OCI-LY7 (cell line): ENCODE measurements around the gene CAPZA2.

Experiments used
- CTCF ChIP-seq: fragments of 200-600 bp; sonication (generic); conservative IDR thresholded peaks from 2 replicates; pipeline ENCODE4 v1.5.1; 2014; ENCODE audit warnings: mild to moderate bottlenecking, antibody characterized with exemption, low read length, moderate library complexity, mixed read lengths
- EZH2phosphoT487 ChIP-seq: fragments of 200-600 bp; sonication (generic); IDR thresholded peaks from 2 replicates; pipeline ENCODE4 v1.6.1; 2018; ENCODE audit warnings: low read depth, borderline replicate concordance, mild to moderate bottlenecking, mixed run types, antibody characterized with exemption, low read length, moderate library complexity, mixed read lengths

DNA sequence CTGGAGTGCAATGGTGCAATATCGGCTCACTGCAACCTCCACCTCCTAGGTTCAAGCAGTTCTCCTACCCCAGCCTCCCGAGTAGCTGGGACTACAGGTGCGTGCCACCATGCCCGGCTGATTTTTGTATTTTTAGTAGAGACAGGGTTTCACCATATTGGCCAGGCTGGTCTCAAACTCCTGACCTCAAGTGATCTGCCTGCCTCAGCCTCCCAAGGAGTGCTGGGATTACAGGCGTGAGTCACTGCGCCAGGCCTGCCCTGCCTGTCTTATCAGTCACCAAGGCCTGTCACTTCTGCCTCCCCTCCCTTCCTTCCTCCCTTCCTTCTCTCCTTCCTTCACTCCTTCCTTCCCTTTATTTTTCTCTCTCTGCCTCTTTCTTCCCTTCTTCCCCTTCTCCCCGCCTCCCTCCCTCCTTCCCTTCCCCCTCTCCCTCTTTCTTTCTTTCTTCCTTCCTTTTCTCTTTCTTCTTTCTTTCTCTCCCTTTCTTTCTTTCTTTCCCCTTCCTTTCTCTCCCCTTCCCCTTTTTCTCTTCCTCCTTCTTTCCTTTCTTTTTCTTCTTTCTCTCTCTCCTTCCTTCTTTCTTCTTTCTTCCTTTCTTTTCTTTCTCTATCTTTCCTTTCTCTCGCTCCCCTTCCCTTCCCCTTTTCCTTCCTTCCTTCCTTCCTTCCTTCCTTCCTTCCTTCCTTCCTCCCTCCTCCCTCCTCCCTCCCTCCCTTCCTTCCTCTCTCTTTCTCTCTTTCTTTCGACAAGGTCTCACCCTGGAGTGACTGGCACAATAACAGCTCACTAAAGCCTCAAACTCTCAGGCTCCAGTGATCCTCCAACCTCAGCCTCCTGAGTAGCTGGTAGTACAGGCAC is 87.8 kb downstream of the CAPZA2 start:
- no peak for TF ChIP-seq CTCF
- no peak for TF ChIP-seq EZH2phosphoT487
